PC-9 (cell line): ENCODE data around the gene LAP3. TPM values are rescaled to one million over a fixed set of nuclear protein-coding genes. Genes with fewer than 3 reads are reported as not detected.

Experiments
- BruUV-seq: library from RNA; stranded (reverse); fragments of 400-500 nt; replicated peaks from 2 replicates; lab custom pipeline; 2021; lab: Mats Ljungman, UMichigan
- CTCF ChIA-PET: fragments of 300-600 bp; sonication (Branson Sonifier 250); formaldehyde crosslinking; loops from one replicate; lab custom pipeline; 2022; ENCODE audit warnings: antibody characterized with exemption; lab: Charles Lee
- POLR2A ChIA-PET: fragments of 300-600 bp; sonication (Branson Sonifier 250); formaldehyde crosslinking; loops from one replicate; lab custom pipeline; 2022; ENCODE audit warnings: antibody characterized with exemption; ENCODE audit not compliant: unreplicated experiment; lab: Charles Lee
- DNase-seq, 2 experiments: peaks; one replicate each; pipeline versions ENCODE4 v3.0.0 to v3.0.0-alpha.2; 2015 to 2022; ENCODE audit warnings: mixed read lengths in 1 of 2
- H2AFZ ChIP-seq: fragments of 200-600 bp; sonication (generic); 2 replicates; pipeline ENCODE4 v1.8.1; 2017; ENCODE audit warnings: antibody characterized with exemption
- H3F3A ChIP-seq: fragments of 200-600 bp; sonication (generic); 2 replicates; pipeline ENCODE4 v1.8.1; 2017; ENCODE audit warnings: antibody characterized with exemption, mild to moderate bottlenecking, low read depth; ENCODE audit not compliant: insufficient read depth
- H3K27ac ChIP-seq: fragments of 200-600 bp; sonication (generic); 2 replicates; pipeline ENCODE4 v1.6.1; 2016; ENCODE audit warnings: mixed run types
- H3K27me3 ChIP-seq: fragments of 200-600 bp; sonication (generic); 2 replicates; pipeline ENCODE4 v1.6.1; 2016; ENCODE audit warnings: low read depth, mixed run types; ENCODE audit not compliant: insufficient read depth
- H3K36me3 ChIP-seq: fragments of 200-600 bp; sonication (generic); 2 replicates; pipeline ENCODE4 v1.6.1; 2016; ENCODE audit warnings: low read depth, mixed run types
- H3K4me1 ChIP-seq: fragments of 200-600 bp; sonication (generic); replicated peaks from 2 replicates; pipeline ENCODE4 v1.6.1; 2016; ENCODE audit warnings: mixed run types; ENCODE audit not compliant: insufficient read depth
- H3K4me2 ChIP-seq: fragments of 200-600 bp; sonication (generic); 2 replicates; pipeline ENCODE4 v1.6.1; 2017; ENCODE audit warnings: mixed run types
- H3K4me3 ChIP-seq: fragments of 200-600 bp; sonication (generic); 2 replicates; pipeline ENCODE4 v1.6.1; 2016; ENCODE audit warnings: mixed run types
- H3K79me2 ChIP-seq: fragments of 200-600 bp; sonication (generic); 2 replicates; pipeline ENCODE4 v1.6.1; 2017; ENCODE audit warnings: low read depth, mixed run types
- H3K9me2 ChIP-seq: fragments of 200-600 bp; sonication (generic); 2 replicates; pipeline ENCODE4 v1.8.1; 2017; ENCODE audit warnings: mild to moderate bottlenecking; ENCODE audit not compliant: insufficient read depth
- H3K9me3 ChIP-seq: fragments of 200-600 bp; sonication (generic); 2 replicates; pipeline ENCODE4 v1.8.1; 2016; ENCODE audit warnings: low read depth; ENCODE audit not compliant: insufficient read depth
- H4K20me1 ChIP-seq: fragments of 200-600 bp; sonication (generic); 2 replicates; pipeline ENCODE4 v1.8.1; 2017; ENCODE audit not compliant: insufficient read depth
- EZH2 ChIP-seq: fragments of 200-600 bp; sonication (generic); IDR thresholded peaks from 2 replicates; pipeline ENCODE4 v1.8.0; 2017; ENCODE audit warnings: antibody characterized with exemption, low read depth
- intact Hi-C: fragments of 100-400 bp; cut with micrococcal nuclease; formaldehyde crosslinking; loops from one replicate; pipeline ENCODE4 v1.10.0; 2022; ENCODE audit not compliant: unreplicated experiment
- total RNA-seq: library from RNA; stranded (reverse); gene quantifications from 2 replicates; pipeline ENCODE4 v1.2.3, GENCODE V29; 2021
- TF ChIP-seq, protein P1 (sequence below): fragments of 200-600 bp; sonication (generic); conservative IDR thresholded peaks from 2 replicates; pipeline ENCODE4 v1.6.1; 2017; ENCODE audit warnings: mixed run types, antibody characterized with exemption, mild to moderate bottlenecking, moderate library complexity

Gene LAP3
- total RNA-seq, 1 experiment from 2014 or later = 43.9 TPM

DNA sequence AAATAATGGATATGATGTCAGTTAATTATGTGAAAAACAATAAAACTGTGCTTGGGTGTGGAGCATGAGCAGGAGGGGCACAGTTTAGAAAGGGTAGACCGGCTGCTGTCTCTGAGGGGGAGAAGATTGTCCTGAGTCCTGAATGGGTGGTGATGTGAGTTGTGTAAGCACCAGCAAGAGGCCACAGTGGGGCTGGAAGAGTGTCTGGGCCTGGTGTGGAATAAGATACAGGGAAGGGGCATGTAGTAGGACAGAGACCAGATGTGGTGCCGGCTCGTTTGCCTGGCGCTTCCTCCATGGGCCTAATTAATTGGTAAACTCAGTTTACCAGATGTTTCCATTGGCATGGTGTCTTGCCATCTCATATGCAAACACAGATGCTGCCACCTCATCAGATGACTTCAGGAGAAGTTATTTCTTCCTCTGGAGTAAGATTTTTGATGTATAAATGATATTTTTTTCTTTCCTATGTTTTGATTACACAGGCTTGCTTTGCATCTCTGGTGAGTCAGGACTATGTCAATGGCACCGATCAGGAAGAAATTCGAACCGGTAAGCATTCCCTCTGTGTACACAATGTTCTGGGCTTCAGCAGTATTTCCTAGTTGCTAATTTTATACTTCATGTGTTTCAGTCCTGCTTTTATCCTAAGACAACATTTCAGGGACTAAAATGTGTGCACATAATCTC is 42.6 kb downstream of the LAP3 start:
- no peaks in the 10 kb centered on the region for H3K4me1 ChIP-seq
- no peak overlapping the region for H3K4me2 ChIP-seq
- DNase-seq = no peak
- POLR2A ChIA-PET = interaction anchor here (0.7 kb wide), 1 partner anchor 205 kb away, joined by 6 read pairs; no protein-coding TSS in a partner anchor
- H2AFZ ChIP-seq = no peak overlapping the region
- H3K9me2 ChIP-seq = no peaks in the 10 kb centered on the region
- H3F3A ChIP-seq = no peaks in the 10 kb centered on the region
- BruUV-seq = no TSS peak
- peaks cover 35% of the 10 kb centered on the region for H3K79me2 ChIP-seq
- H3K27ac ChIP-seq = no peak overlapping the region
- CTCF ChIA-PET = no interaction called here
- intact Hi-C loops = no loop called here
- peaks cover 5% of the 10 kb centered on the region; the same call in 1 of the 2 replicates for H4K20me1 ChIP-seq
- H3K27me3 ChIP-seq = no peaks in the 10 kb centered on the region
- H3K9me3 ChIP-seq = no peaks in the 10 kb centered on the region
- no peak for TF ChIP-seq EZH2
- TF ChIP-seq, protein P1, sequence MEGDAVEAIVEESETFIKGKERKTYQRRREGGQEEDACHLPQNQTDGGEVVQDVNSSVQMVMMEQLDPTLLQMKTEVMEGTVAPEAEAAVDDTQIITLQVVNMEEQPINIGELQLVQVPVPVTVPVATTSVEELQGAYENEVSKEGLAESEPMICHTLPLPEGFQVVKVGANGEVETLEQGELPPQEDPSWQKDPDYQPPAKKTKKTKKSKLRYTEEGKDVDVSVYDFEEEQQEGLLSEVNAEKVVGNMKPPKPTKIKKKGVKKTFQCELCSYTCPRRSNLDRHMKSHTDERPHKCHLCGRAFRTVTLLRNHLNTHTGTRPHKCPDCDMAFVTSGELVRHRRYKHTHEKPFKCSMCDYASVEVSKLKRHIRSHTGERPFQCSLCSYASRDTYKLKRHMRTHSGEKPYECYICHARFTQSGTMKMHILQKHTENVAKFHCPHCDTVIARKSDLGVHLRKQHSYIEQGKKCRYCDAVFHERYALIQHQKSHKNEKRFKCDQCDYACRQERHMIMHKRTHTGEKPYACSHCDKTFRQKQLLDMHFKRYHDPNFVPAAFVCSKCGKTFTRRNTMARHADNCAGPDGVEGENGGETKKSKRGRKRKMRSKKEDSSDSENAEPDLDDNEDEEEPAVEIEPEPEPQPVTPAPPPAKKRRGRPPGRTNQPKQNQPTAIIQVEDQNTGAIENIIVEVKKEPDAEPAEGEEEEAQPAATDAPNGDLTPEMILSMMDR = no peak
- peaks cover 6% of the 10 kb centered on the region for H3K36me3 ChIP-seq
- H3K4me3 ChIP-seq = no peak overlapping the region

DNA sequence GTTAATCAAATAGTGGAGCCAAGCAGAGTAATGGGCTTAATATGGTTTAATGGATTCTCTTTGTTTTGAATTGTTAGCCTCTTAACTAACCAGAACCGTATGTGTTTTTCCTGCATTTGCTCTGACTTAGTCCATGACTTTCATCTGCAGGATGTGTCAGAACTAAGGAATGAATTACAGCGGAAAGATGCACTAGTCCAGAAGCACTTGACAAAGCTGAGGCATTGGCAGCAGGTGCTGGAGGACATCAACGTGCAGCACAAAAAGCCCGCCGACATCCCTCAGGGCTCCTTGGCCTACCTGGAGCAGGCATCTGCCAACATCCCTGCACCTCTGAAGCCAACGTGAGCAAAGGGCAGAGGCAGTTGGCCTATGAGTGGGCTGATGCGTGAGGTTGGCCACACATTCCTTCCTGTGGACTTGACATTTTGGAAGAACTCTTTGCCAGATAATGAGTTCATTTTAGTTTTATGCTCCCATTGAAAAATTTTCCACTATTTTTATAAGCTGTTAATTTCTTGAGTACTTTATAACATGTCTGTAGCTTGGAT is 46.5 kb downstream of the LAP3 start:
- no peaks in the 10 kb centered on the region for H3K27me3 ChIP-seq
- no peaks in the 10 kb centered on the region for H3K9me2 ChIP-seq
- peaks cover 6% of the 10 kb centered on the region for H3K36me3 ChIP-seq
- no peaks in the 10 kb centered on the region for H3K4me1 ChIP-seq
- no peak overlapping the region for H3K4me3 ChIP-seq
- TF ChIP-seq EZH2 = no peak
- TF ChIP-seq, protein P1 = no peak
- CTCF ChIA-PET = no interaction called here
- no peaks in the 10 kb centered on the region for H3F3A ChIP-seq
- POLR2A ChIA-PET = no interaction called here
- intact Hi-C loops = no loop called here
- no peak overlapping the region for H3K4me2 ChIP-seq
- no peaks in the 10 kb centered on the region for H3K79me2 ChIP-seq
- no peak for DNase-seq
- no peak overlapping the region for H3K27ac ChIP-seq
- H3K9me3 ChIP-seq = no peaks in the 10 kb centered on the region
- H4K20me1 ChIP-seq = peaks cover 5% of the 10 kb centered on the region; the same call in 1 of the 2 replicates
- BruUV-seq = no TSS peak
- H2AFZ ChIP-seq = no peak overlapping the region

DNA sequence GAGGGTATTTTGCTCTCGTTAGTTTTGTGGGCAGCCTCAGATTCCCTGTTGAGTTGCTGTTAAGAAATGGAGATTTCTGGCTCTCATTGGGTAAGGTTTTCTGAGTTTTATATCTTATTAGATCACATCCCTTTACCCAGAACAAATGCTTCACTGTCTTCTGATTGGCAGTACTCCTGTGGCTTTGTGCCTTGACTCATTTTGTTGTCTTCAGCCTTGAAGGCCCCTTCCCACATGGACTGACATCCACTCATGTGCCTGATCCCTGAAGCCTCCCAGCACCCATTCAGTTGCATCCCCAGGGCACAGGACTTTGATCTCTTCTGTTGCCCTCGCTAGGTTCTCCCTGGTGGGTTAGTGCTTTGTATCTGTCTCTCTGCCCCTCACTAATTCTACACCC is 47.8 kb downstream of the LAP3 start:
- peaks cover 5% of the 10 kb centered on the region for H3K36me3 ChIP-seq
- CTCF ChIA-PET = no interaction called here

More for the DNA sequence above, 47.8 kb downstream of the LAP3 start:
- Histone ChIP-seq H2AFZ (no peak overlapping the region), H3K9me3 (no peaks in the 10 kb centered on the region), H3K4me3 (no peak overlapping the region), H3K4me1 (no peaks in the 10 kb centered on the region), H3K4me2 (no peak overlapping the region), H3F3A (no peaks in the 10 kb centered on the region), H3K9me2 (no peaks in the 10 kb centered on the region), H4K20me1 (no peaks in the 10 kb centered on the region), H3K27ac (no peak overlapping the region), H3K79me2 (no peaks in the 10 kb centered on the region), H3K27me3 (no peaks in the 10 kb centered on the region)
- POLR2A ChIA-PET = no interaction called here
- intact Hi-C loops = no loop called here
- BruUV-seq = no TSS peak
- DNase-seq = no peak
- TF ChIP-seq, protein P1 = no peak
- TF ChIP-seq EZH2 = no peak
